Right forelimb (tissue), 1 donor: ENCODE data around the gene PAPSS2.

Experiments
- DNase-seq: peaks from one replicate; pipeline ENCODE4 v3.0.0-alpha.2; 2018

The PAPSS2 gene

GRCh38 chr10:87672551-87672950 lies 12.9 kb downstream of the PAPSS2 start:
- no peak for DNase-seq

- DNase-seq, result no peak
Measured at GRCh38 chr10:87674943-87675342, 15.3 kb downstream of the PAPSS2 start.

- no peak for DNase-seq
Measured at GRCh38 chr10:87675396-87676376, 16.0 kb downstream of the PAPSS2 start.

- DNase-seq, result no peak
Measured at GRCh38 chr10:87677595-87677994, 17.9 kb downstream of the PAPSS2 start.

DNA sequence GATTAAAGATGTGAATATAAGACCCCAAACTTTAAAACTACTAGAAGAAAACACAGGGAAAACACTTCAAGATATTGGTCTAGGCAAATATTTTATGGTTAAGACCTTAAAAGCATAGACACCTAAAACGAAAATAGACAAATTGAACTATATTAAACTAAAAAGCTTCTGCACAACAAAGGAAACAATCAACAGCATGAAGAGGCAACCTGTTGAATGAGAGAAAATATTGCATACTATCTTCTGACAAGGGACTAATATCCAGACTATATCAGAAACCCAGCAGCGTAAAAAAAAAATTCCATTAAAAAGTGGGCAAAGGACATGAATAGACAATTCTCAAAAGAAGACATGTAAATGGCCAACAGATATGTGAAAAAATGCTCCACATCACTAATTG lies 18.6 kb downstream of the PAPSS2 start:
- DNase-seq, result no peak

- DNase-seq, result no peak
Measured at GRCh38 chr10:87683356-87683755, 23.7 kb downstream of the PAPSS2 start.

- DNase-seq, result no peak
Measured at GRCh38 chr10:87684001-87684638, 24.4 kb downstream of the PAPSS2 start.

GRCh38 chr10:87685832-87686574 lies 26.3 kb downstream of the PAPSS2 start:
- no peak for DNase-seq

- DNase-seq, result no peak
Measured at GRCh38 chr10:87691506-87692070, 31.9 kb downstream of the PAPSS2 start.

- no peak for DNase-seq
Measured at GRCh38 chr10:87692956-87693484, 33.3 kb downstream of the PAPSS2 start.

GRCh38 chr10:87694011-87694794 lies 34.5 kb downstream of the PAPSS2 start:
- DNase-seq, result no peak

DNA sequence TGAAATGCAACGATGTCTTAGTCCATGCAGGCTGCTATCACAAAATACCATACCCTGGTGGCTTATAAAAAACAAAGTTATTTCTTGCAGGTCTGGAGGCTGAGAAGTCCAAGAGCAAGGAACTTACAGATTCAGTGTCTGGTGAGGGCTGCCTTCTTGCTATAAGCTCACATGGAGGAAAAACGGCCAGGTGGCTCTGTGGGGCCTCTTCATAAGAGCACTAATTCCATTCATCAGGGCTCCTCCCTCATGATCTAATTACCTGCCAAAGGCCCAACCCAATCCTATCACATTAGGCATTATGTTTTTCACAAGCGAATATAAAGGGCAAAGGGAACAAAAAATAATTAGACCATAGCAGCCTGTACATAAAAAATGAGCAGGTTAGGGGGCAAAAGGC lies 35.4 kb downstream of the PAPSS2 start:
- no peak for DNase-seq

- DNase-seq, result no peak
Measured at GRCh38 chr10:87696922-87697745, 37.5 kb downstream of the PAPSS2 start.

GRCh38 chr10:87700031-87700796 lies 40.5 kb downstream of the PAPSS2 start:
- no peak for DNase-seq

- DNase-seq, result no peak
Measured at GRCh38 chr10:87702260-87702972, 42.7 kb downstream of the PAPSS2 start.

DNA sequence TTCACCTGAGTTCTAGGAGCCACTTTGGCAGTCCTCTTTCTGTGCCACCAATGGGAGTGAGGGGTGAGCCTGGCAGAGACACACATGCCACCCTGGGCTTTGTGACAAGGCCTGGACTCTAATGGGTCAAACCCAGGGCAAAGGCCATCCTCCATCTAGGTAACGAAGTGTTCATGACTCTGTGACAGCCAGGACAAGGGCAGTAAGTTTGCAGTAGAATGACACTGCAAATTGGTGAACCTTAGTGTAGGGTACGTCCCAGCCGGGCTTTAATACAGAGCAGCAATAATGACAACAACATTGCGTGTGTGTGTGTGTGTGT lies 43.3 kb downstream of the PAPSS2 start:
- DNase-seq, result no peak

GRCh38 chr10:87703771-87704170 lies 44.1 kb downstream of the PAPSS2 start:
- no peak for DNase-seq

DNA sequence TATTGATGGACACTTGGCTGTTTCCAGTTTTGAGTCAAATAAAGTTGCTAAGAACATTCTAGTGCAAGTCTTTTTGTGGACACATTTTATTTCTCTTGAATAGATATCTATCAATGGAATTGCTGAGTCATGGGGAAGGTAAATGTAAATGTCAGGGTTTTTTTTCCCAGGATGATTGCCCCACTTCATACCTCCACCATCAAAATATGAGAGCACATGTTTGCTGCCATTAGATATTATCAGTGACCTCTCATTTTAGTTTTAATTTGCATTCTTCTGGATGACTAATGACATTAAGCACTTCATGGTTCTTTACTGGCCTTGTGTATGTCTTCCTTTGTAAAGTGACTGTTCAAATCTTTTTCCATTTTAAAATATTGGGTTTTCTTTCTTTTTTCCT lies 45.7 kb downstream of the PAPSS2 start:
- DNase-seq, result no peak

DNA sequence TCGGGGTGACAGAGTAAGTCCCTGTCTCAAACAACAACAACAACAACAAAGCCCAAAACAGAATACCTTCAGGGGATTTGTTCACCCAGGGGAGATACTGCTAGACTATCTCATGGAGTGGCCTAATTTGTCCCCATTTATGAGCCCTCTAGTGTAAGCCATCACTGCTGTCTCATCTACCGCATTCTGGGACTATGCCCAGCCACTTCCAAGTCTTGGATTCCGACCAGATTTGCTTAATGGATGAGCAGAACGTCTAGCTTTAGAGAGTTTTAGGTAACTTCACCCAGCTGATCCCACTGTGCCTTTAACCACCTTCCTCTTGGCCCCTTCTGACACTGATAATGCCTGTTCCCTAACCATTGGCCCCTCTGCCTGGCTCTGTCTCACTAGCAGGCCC lies 47.1 kb downstream of the PAPSS2 start:
- no peak for DNase-seq

GRCh38 chr10:87707254-87707653 lies 47.6 kb downstream of the PAPSS2 start:
- no peak for DNase-seq
